Uterus (tissue), 2 donors: ENCODE results near the gene PLXNA2.

Source experiments
- CTCF ChIP-seq, 4 experiments: fragments of 200-600 bp in 2 of 4; fragments of 450-650 bp in 2 of 4; sonication (generic) in 2 of 4; IDR thresholded peaks; one replicate each; pipeline ENCODE4 v1.5.1; 2016 to 2019; ENCODE audit warnings: antibody characterized with exemption in 4 of 4, mild to moderate bottlenecking in 2 of 4, moderate library complexity in 1 of 4
- POLR2A ChIP-seq, 2 donors: fragments of 450-650 bp; IDR thresholded peaks; one replicate each; pipeline ENCODE4 v1.6.1; 2016; ENCODE audit warnings: antibody characterized with exemption in 2 of 2, mild to moderate bottlenecking in 1 of 2, moderate library complexity in 1 of 2

- TF ChIP-seq CTCF (IDR thresholded peaks at IDR 0.05) (no peak), POLR2A (IDR thresholded peaks at IDR 0.05) (no peak)
These were observed 36.1 kb downstream of the PLXNA2 start for GRCh38 chr1:208208132-208208487.
